H9 (cell line): Measurements from ENCODE around the gene SYT17. TPM values are rescaled to one million over a fixed set of nuclear protein-coding genes. Genes with fewer than 3 reads are reported as not detected.

Experiments
- DNase-seq: peaks from one replicate; pipeline ENCODE4 v3.0.0-alpha.2; 2017
- H2AFZ ChIP-seq: one replicate; pipeline ENCODE4 v1.6.1; 2013; ENCODE audit warnings: mild to moderate bottlenecking, low read length, control low read depth, moderate library complexity
- H2AK5ac ChIP-seq: 2 replicates; pipeline ENCODE4 v1.6.1; 2013; ENCODE audit warnings: low read length, control low read depth, mixed read lengths; ENCODE audit not compliant: insufficient read length
- H2BK120ac ChIP-seq: one replicate; pipeline ENCODE4 v1.6.1; 2013; ENCODE audit warnings: low read depth, mild to moderate bottlenecking, low read length, control low read depth, inconsistent platforms; ENCODE audit not compliant: poor library complexity, severe bottlenecking
- H2BK12ac ChIP-seq: 2 replicates; pipeline ENCODE4 v1.6.1; 2013; ENCODE audit warnings: low read length, control low read depth, mixed read lengths, low read depth; ENCODE audit not compliant: insufficient read length
- H2BK15ac ChIP-seq: 2 replicates; pipeline ENCODE4 v1.6.1; 2013; ENCODE audit warnings: low read depth, low read length, control low read depth
- H2BK20ac ChIP-seq: one replicate; pipeline ENCODE4 v1.6.1; 2013; ENCODE audit warnings: low read depth, mild to moderate bottlenecking, low read length, control low read depth, inconsistent platforms; ENCODE audit not compliant: poor library complexity, severe bottlenecking
- H2BK5ac ChIP-seq: 2 replicates; pipeline ENCODE4 v1.6.1; 2013; ENCODE audit warnings: low read length, control low read depth, mixed read lengths; ENCODE audit not compliant: insufficient read length
- H3K14ac ChIP-seq: 2 replicates; pipeline ENCODE4 v1.6.1; 2013; ENCODE audit warnings: low read length, control low read depth; ENCODE audit not compliant: insufficient read depth
- H3K18ac ChIP-seq: 2 replicates; pipeline ENCODE4 v1.6.1; 2013; ENCODE audit warnings: low read depth, mild to moderate bottlenecking, mixed read lengths, low read length, control low read depth; ENCODE audit not compliant: insufficient read length
- H3K23ac ChIP-seq: 2 replicates; pipeline ENCODE4 v1.6.1; 2013; ENCODE audit warnings: low read length, control low read depth, mixed read lengths, low read depth; ENCODE audit not compliant: insufficient read length
- H3K23me2 ChIP-seq: 2 replicates; pipeline ENCODE4 v1.6.1; 2013; ENCODE audit warnings: low read depth, mild to moderate bottlenecking, mixed read lengths, low read length, control low read depth; ENCODE audit not compliant: insufficient read length, poor library complexity, severe bottlenecking
- H3K27ac ChIP-seq: 2 replicates; pipeline ENCODE4 v1.5.1; 2013; ENCODE audit warnings: low read length, control low read depth, mixed read lengths, low read depth; ENCODE audit not compliant: insufficient read length
- H3K27me3 ChIP-seq: 2 replicates; pipeline ENCODE4 v1.6.1; 2013; ENCODE audit warnings: low read length, control low read depth, inconsistent platforms; ENCODE audit not compliant: insufficient read depth
- H3K4ac ChIP-seq: 2 replicates; pipeline ENCODE4 v1.6.1; 2013; ENCODE audit warnings: low read depth, mild to moderate bottlenecking, control low read depth, inconsistent platforms, low read length, moderate library complexity
- H3K4me1 ChIP-seq: 2 replicates; pipeline ENCODE4 v1.6.1; 2013; ENCODE audit warnings: low read length, control low read depth, inconsistent platforms; ENCODE audit not compliant: insufficient read depth
- H3K4me2 ChIP-seq: 2 replicates; pipeline ENCODE4 v1.6.1; 2013; ENCODE audit warnings: low read length, control low read depth, mixed read lengths; ENCODE audit not compliant: insufficient read length, insufficient read depth
- H3K56ac ChIP-seq: 2 replicates; pipeline ENCODE4 v1.6.1; 2013; ENCODE audit warnings: low read depth, mild to moderate bottlenecking, mixed read lengths, low read length, control low read depth; ENCODE audit not compliant: insufficient read length
- H3K79me1 ChIP-seq: 2 replicates; pipeline ENCODE4 v1.6.1; 2013; ENCODE audit warnings: low read depth, mild to moderate bottlenecking, moderate library complexity, low read length, control low read depth, inconsistent platforms; ENCODE audit not compliant: insufficient read depth, poor library complexity, severe bottlenecking
- H3K79me2 ChIP-seq: 2 replicates; pipeline ENCODE4 v1.6.1; 2013; ENCODE audit warnings: low read length, control low read depth, inconsistent platforms; ENCODE audit not compliant: insufficient read depth
- H3K9ac ChIP-seq: 2 replicates; pipeline ENCODE4 v1.6.1; 2013; ENCODE audit warnings: low read length, control low read depth, mixed read lengths; ENCODE audit not compliant: insufficient read length; ENCODE audit errors: extremely low read depth
- H3K9me3 ChIP-seq: one replicate; pipeline ENCODE4 v1.6.1; 2013; ENCODE audit warnings: low read depth, low read length, inconsistent platforms; ENCODE audit not compliant: control insufficient read depth
- H3T11ph ChIP-seq: one replicate; pipeline ENCODE4 v1.6.1; 2013; ENCODE audit warnings: mild to moderate bottlenecking, low read length, control low read depth, inconsistent platforms
- H4K20me1 ChIP-seq: one replicate; pipeline ENCODE4 v1.6.1; 2013; ENCODE audit not compliant: control insufficient read depth, insufficient read length, insufficient read depth
- H4K5ac ChIP-seq: 2 replicates; pipeline ENCODE4 v1.6.1; 2013; ENCODE audit warnings: low read depth, mild to moderate bottlenecking, mixed read lengths, low read length, control low read depth; ENCODE audit not compliant: insufficient read length
- H4K8ac ChIP-seq: replicated peaks from 2 replicates; pipeline ENCODE4 v1.6.1; 2013; ENCODE audit warnings: low read length, control low read depth, mixed read lengths, low read depth; ENCODE audit not compliant: insufficient read length
- H4K91ac ChIP-seq: 2 replicates; pipeline ENCODE4 v1.6.1; 2013; ENCODE audit warnings: low read depth, mild to moderate bottlenecking, moderate library complexity, mixed read lengths, low read length, control low read depth; ENCODE audit not compliant: insufficient read length
- H3K27ac Mint-ChIP-seq, 3 experiments: 2 replicates in 2 of 3; 3 replicates in 1 of 3; pipeline ENCODE4 v1.8.0; 2020 to 2021; ENCODE audit warnings: mixed read lengths in 3 of 3, mild to moderate bottlenecking in 1 of 3, moderate library complexity in 1 of 3
- H3K27me3 Mint-ChIP-seq: 2 replicates; pipeline ENCODE4 v1.8.0; 2021; ENCODE audit warnings: low read depth, mild to moderate bottlenecking, moderate library complexity, mixed read lengths
- H3K36me3 Mint-ChIP-seq, 3 experiments: 2 replicates in 2 of 3; 3 replicates in 1 of 3; pipeline ENCODE4 v1.8.0; 2020 to 2021; ENCODE audit warnings: low read depth in 3 of 3, mixed read lengths in 3 of 3; ENCODE audit not compliant: insufficient read depth in 1 of 3
- H3K4me1 Mint-ChIP-seq, 2 experiments: 2 replicates each; pipeline ENCODE4 v1.8.0; 2020; ENCODE audit warnings: mixed read lengths in 2 of 2
- H3K4me3 Mint-ChIP-seq, 2 experiments: 2 replicates in 1 of 2; 3 replicates in 1 of 2; pipeline ENCODE4 v1.8.0; 2020 to 2021; ENCODE audit warnings: mild to moderate bottlenecking in 2 of 2, mixed read lengths in 2 of 2, moderate library complexity in 1 of 2
- H3K9me3 Mint-ChIP-seq, 2 experiments: 2 replicates in 1 of 2; 3 replicates in 1 of 2; pipeline ENCODE4 v1.8.0; 2020; ENCODE audit warnings: mild to moderate bottlenecking in 2 of 2, mixed read lengths in 2 of 2, moderate library complexity in 1 of 2
- WGBS: extraction: QIAGEN DNeasy Blood & Tissue Kit; methylation state at CpG from one replicate; pipeline ENCODE4 v1.1.7; 2013; ENCODE audit warnings: missing lambda C conversion rate, low lambda C conversion rate, mixed read lengths; ENCODE audit not compliant: insufficient read length; ENCODE audit errors: extremely low coverage; 5-methylcytosine and 5-hydroxymethylcytosine counted together
- total RNA-seq: library from RNA; stranded (reverse); gene quantifications from 2 replicates; pipeline ENCODE4 v1.2.1, GENCODE V29; 2021
- TF ChIP-seq, protein P1 (sequence below): fragments of 200-600 bp; sonication (generic); conservative IDR thresholded peaks from 3 replicates; pipeline ENCODE4 v1.8.0; 2021; ENCODE audit warnings: antibody characterized with exemption, mild to moderate bottlenecking

SYT17 gene
- total RNA-seq, 1 experiment from 2014 or later, result 3.0 TPM

DNA sequence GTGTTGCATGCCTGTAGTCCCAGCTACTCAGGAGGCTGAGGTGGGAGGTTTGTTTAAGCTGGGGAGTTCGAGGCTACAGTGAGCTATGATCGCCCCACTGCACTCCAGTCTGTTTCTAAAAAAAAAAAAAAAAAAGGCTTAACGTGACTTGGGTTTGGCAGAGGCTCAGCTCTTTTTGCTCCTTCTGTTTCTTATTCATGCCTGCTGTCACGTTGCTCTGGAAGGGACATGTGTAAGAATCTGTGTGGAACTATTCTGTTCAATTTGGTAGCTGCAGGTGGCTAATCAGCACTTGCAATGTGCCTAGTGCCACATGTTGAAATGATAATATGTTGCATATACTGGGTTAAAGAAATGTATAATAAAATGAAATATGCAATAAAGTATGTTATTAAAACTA, 20.9 kb upstream of the SYT17 start:
- TF ChIP-seq, protein P1, sequence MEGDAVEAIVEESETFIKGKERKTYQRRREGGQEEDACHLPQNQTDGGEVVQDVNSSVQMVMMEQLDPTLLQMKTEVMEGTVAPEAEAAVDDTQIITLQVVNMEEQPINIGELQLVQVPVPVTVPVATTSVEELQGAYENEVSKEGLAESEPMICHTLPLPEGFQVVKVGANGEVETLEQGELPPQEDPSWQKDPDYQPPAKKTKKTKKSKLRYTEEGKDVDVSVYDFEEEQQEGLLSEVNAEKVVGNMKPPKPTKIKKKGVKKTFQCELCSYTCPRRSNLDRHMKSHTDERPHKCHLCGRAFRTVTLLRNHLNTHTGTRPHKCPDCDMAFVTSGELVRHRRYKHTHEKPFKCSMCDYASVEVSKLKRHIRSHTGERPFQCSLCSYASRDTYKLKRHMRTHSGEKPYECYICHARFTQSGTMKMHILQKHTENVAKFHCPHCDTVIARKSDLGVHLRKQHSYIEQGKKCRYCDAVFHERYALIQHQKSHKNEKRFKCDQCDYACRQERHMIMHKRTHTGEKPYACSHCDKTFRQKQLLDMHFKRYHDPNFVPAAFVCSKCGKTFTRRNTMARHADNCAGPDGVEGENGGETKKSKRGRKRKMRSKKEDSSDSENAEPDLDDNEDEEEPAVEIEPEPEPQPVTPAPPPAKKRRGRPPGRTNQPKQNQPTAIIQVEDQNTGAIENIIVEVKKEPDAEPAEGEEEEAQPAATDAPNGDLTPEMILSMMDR, result no peak
- H3K27me3 Mint-ChIP-seq, result peaks cover 22% of the 10 kb centered on the region
- no peak overlapping the region for H2BK20ac ChIP-seq
- H3K27ac ChIP-seq, result no peak overlapping the region
- no peak overlapping the region for H2BK12ac ChIP-seq
- no peak overlapping the region for H3K23ac ChIP-seq
- no peaks in the 10 kb centered on the region for H4K20me1 ChIP-seq
- H3K9me3 ChIP-seq, result no peaks in the 10 kb centered on the region
- WGBS, result no CpG with 5 or more reads among the region's 4 CpGs
- no peaks in the 10 kb centered on the region for H3K79me2 ChIP-seq
- no peak overlapping the region for H3K14ac ChIP-seq
- H4K8ac ChIP-seq, result no peak overlapping the region
- H3K36me3 Mint-ChIP-seq, result peaks cover 0 to 2% (median 0%) of the 10 kb centered on the region in 3 experiments; a peak in 1 of 7 replicates
- H3K56ac ChIP-seq, result no peak overlapping the region
- no peak overlapping the region for H3K4ac ChIP-seq
- no peak overlapping the region for H3K9ac ChIP-seq
- no peaks in the 10 kb centered on the region for H3K79me1 ChIP-seq
- no peak overlapping the region for H3K27ac Mint-ChIP-seq
- no peak overlapping the region for H2AFZ ChIP-seq
- H3K18ac ChIP-seq, result no peak overlapping the region
- no peak overlapping the region for H2AK5ac ChIP-seq
- no peak overlapping the region for H3T11ph ChIP-seq
- H4K91ac ChIP-seq, result no peak overlapping the region
- no peak overlapping the region for H2BK5ac ChIP-seq
- H3K27me3 ChIP-seq, result no peaks in the 10 kb centered on the region
- no peak for DNase-seq
- no peak overlapping the region for H3K4me2 ChIP-seq
- H2BK120ac ChIP-seq, result no peak overlapping the region
- H3K4me3 Mint-ChIP-seq, result no peak overlapping the region
- no peaks in the 10 kb centered on the region; the same call in 1 of the 2 replicates for H3K4me1 ChIP-seq
- no peak overlapping the region for H2BK15ac ChIP-seq
- H3K4me1 Mint-ChIP-seq, result no peaks in the 10 kb centered on the region
- peaks cover 6 to 9% of the 10 kb centered on the region in 2 experiments; a peak in 3 of 5 replicates for H3K9me3 Mint-ChIP-seq
- H4K5ac ChIP-seq, result no peak overlapping the region
- H3K23me2 ChIP-seq, result no peaks in the 10 kb centered on the region
